ENCODE results near the gene COMT.

The COMT gene

GRCh38 chr22:20016734-20017621 lies 75.4 kb downstream of the COMT start, which contains the start of gene ARVCF:
Gene ARVCF (minus strand): TSS chr22:20016823. CDS start chr22:19990794, 26,029 bp downstream.
- peak within 1 kb of the TSS; percentile 5; the same call in 1 of the 2 replicates for H3K9ac ChIP-seq (ENCODE audit: low read depth, low read length)
- H3K9me3 ChIP-seq (ENCODE audit: insufficient read depth, low read depth, low read length), result no peaks in the 10 kb centered on the region
- H3K4me3 ChIP-seq (ENCODE audit: low read length), result peak within 1 kb of the TSS; percentile 76
- H3K27ac ChIP-seq (ENCODE audit: low read depth, low read length), result no peak within 1 kb of the TSS
- WGBS, result 2% methylated on average over 79 of the region's 79 CpGs
- 0 out of 2 replicates have a peak, but pooled peaks cover 3% of the 10 kb centered on the region for H3K4me1 ChIP-seq (ENCODE audit: insufficient read depth, low read length)
- peaks cover 62% of the 10 kb centered on the region for H3K27me3 ChIP-seq (ENCODE audit: insufficient read depth, low read length)
- no peaks in the 10 kb centered on the region for H3K36me3 ChIP-seq (ENCODE audit: insufficient read depth, low read length)

- Histone ChIP-seq H3K27ac (ENCODE audit: low read depth, low read length) (no peak overlapping the region), H3K4me3 (ENCODE audit: low read length) (peak overlapping the region; percentile 76), H3K4me1 (ENCODE audit: insufficient read depth, low read length) (0 out of 2 replicates have a peak, but pooled peaks cover 3% of the 10 kb centered on the region), H3K27me3 (ENCODE audit: insufficient read depth, low read length) (peaks cover 62% of the 10 kb centered on the region), H3K9ac (ENCODE audit: low read depth, low read length) (no peak overlapping the region), H3K9me3 (ENCODE audit: insufficient read depth, low read depth, low read length) (no peaks in the 10 kb centered on the region), H3K36me3 (ENCODE audit: insufficient read depth, low read length) (no peaks in the 10 kb centered on the region)
- WGBS, result 57% methylated on average over 9 of the region's 9 CpGs
These were observed 76.0 kb downstream of the COMT start for GRCh38 chr22:20017622-20017958.

- Histone ChIP-seq H3K27ac (ENCODE audit: low read depth, low read length) (no peak overlapping the region), H3K9ac (ENCODE audit: low read depth, low read length) (no peak overlapping the region), H3K4me3 (ENCODE audit: low read length) (no peak overlapping the region), H3K36me3 (ENCODE audit: insufficient read depth, low read length) (no peaks in the 10 kb centered on the region), H3K27me3 (ENCODE audit: insufficient read depth, low read length) (peaks cover 62% of the 10 kb centered on the region), H3K9me3 (ENCODE audit: insufficient read depth, low read depth, low read length) (no peaks in the 10 kb centered on the region), H3K4me1 (ENCODE audit: insufficient read depth, low read length) (0 out of 2 replicates have a peak, but pooled peaks cover 3% of the 10 kb centered on the region)
- 86% methylated on average over 5 of the region's 5 CpGs for WGBS
These were observed 76.4 kb downstream of the COMT start for GRCh38 chr22:20018001-20018400.
